SIG-M5 treated with dmso at 0.1 percent for 504 hours (cell line): ENCODE data around the gene LCN10.

ENCODE experiments used
- DNase-seq: peaks from one replicate; lab custom pipeline; 2025; ENCODE audit not compliant: unreplicated experiment; lab: John Stamatoyannopoulos, UW

LCN10 gene

GRCh38 chr9:136740491-136740890 is 2.2 kb downstream of the LCN10 start:
- DNase-seq: no peak

- DNase-seq: no peak
These were observed 2.7 kb downstream of the LCN10 start for GRCh38 chr9:136740069-136740468.

- no peak for DNase-seq
These were observed 3.2 kb downstream of the LCN10 start for GRCh38 chr9:136739509-136739908.

GRCh38 chr9:136738960-136739359 is 3.8 kb downstream of the LCN10 start:
- no peak for DNase-seq

GRCh38 chr9:136735812-136736480 is 6.8 kb downstream of the LCN10 start:
- no peak for DNase-seq

- no peak for DNase-seq
These were observed 7.8 kb downstream of the LCN10 start for GRCh38 chr9:136734837-136735496.

GRCh38 chr9:136733611-136734010 is 9.1 kb downstream of the LCN10 start:
- DNase-seq: no peak

- no peak for DNase-seq
These were observed 10.1 kb downstream of the LCN10 start for GRCh38 chr9:136732444-136733178.

- no peak for DNase-seq
These were observed 12.8 kb downstream of the LCN10 start for GRCh38 chr9:136729926-136730325.

GRCh38 chr9:136729144-136729543 is 13.6 kb downstream of the LCN10 start:
- DNase-seq: peak; percentile 57

- DNase-seq: no peak
These were observed 14.1 kb downstream of the LCN10 start for GRCh38 chr9:136728548-136729123.

- DNase-seq: peak; percentile 72
These were observed 14.6 kb downstream of the LCN10 start for GRCh38 chr9:136728080-136728547.

GRCh38 chr9:136726631-136727191 is 16.0 kb downstream of the LCN10 start:
- peak; percentile 58 for DNase-seq

- DNase-seq: no peak
These were observed 16.6 kb downstream of the LCN10 start for GRCh38 chr9:136726118-136726517.

GRCh38 chr9:136725612-136726011 is 17.1 kb downstream of the LCN10 start:
- peak; percentile 40 for DNase-seq

GRCh38 chr9:136724772-136725171 is 18.0 kb downstream of the LCN10 start:
- no peak for DNase-seq

- no peak for DNase-seq
These were observed 18.8 kb downstream of the LCN10 start for GRCh38 chr9:136723989-136724388.

- no peak for DNase-seq
These were observed 19.3 kb downstream of the LCN10 start for GRCh38 chr9:136723362-136723976.

GRCh38 chr9:136722969-136723356 is 19.8 kb downstream of the LCN10 start:
- DNase-seq: no peak

- DNase-seq: no peak
These were observed 20.4 kb downstream of the LCN10 start for GRCh38 chr9:136722093-136722968.
